UCSD-AML1 (cell line): ENCODE results near the gene PLXNA4.

ENCODE experiments used
- DNase-seq: peaks from one replicate; lab custom pipeline; 2025; ENCODE audit not compliant: unreplicated experiment; lab: John Stamatoyannopoulos, UW

PLXNA4 gene

DNA sequence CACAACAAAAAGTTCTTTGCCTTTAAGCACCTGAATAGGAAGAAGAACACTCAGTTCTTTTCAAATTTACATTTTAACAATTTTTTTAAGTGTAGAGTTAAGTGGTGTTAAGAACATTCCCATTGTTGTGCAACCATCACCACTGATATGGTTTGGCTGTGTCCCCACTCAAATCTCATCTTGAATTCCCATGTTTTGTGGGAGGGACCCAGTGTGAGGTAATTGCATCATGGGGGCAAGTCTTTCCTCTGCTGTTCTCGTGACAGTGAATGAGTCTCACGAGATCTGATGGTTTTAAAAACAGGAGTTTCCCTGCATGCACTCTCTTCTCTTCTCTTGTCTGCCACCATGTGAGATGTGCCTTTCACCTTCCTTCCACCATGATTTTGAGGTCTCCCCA is 155.7 kb downstream of the PLXNA4 start:
- DNase-seq, result no peak

DNA sequence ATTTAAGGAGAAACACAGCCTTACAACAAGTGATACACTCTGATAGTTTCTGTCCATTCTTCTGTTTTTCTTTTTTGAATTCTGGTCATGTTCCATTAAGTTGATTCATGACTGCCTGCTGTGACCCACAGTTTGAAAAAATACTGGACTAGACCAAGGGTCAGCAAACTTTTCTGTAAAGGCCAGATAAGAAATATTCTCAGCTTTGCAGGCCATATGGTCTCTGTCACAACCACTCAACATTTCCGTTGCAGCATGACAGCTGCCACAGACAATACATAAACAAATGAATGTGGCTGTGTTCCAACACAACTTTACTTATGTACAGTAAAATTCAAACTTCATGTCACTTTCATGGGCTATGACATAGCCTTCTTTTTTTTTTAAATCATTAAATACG is 156.7 kb downstream of the PLXNA4 start:
- DNase-seq, result no peak

DNA sequence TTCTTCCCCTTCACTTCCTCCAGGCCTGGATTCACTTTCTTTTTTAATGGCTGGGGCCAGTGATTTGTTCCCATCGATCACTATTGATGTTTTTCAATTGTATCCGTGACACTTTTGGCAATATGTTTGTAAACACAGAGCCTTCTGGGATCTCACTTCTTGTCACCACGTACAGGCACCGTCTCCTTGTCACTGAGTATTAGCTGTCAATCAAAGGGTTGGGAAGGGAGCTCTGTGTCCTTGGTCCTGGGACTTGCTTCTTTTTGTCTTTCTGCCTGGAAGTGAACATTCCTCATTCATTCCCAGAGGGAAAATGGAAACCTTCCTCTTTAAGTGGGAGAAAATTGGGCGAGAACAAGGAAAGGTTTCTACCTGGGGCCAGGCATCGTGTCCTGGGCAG is 157.4 kb downstream of the PLXNA4 start:
- no peak for DNase-seq

DNA sequence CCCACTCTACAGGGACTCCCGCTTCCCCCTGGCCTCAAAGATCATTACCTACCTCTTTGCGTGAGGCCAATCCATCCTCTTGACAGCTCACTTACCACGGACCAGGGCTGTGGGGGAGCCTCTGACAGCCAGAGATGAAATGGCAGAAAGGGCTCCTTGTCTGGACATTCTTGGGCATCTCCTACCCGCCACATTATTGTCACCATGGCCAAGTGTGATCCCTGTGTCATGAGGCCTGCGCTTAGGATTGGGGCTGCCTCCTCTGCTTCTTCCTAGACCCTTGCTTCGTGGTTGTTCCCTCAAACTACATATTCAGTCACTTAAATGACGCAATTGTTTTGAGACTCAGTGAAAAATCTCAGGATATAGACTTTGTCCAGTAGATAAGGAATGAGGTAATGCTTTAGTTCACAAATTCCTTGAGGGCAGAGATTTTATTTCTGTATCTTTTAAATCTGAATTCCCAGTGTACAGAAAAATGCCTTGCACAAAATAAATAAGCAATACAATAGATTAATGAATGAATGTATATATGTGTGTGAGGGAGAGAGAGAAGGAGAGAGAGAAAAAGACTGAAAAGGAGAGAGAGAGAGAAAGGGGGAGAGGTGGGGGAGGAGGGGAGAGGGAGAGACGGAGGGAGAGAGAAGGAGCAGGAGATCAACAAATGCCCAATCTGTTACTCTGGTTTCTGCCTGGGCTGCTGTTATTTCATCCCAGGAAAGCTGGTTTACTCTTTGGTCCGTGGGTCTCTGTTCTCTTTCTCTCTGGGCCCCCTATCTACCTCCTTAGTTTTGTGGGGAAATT is 159.0 kb downstream of the PLXNA4 start:
- DNase-seq, result no peak

DNA sequence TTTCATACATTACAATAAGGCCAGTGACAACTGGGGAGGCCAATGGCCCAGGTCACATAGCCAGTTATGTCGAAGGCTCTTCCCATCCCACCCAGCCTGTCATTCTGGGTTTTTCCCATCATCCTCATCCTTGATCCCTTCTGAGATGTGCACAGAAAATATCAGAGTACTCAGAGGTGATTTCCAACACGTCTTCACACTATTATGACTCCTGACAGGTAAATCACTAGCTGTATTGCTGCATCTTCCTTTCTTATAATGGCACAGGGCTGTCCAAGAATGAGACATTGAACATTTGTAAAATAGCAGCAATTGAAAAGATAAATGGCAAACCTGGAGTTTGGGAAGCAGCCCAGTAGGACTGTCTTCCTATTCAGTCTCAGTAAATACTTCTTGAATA is 159.9 kb downstream of the PLXNA4 start:
- DNase-seq, result no peak

DNA sequence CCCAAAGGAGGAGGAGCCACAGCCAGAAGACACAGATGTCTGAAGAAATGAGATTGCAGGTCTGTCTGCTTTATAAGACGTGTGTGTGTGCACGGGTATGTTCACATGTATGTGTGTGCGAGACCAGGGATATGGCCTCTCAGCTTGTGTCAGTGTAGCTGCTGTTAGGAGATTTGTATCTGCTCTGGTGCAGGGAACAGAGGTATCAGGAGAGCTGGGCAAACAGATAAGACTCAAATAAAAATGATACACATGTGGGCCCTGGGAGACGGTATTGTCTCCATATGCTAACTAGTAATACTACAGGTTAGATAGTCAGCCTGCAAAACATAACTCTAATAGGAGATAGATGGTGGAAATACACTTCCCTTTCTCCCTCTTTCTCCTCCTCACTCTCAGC is 161.0 kb downstream of the PLXNA4 start:
- DNase-seq, result no peak

DNA sequence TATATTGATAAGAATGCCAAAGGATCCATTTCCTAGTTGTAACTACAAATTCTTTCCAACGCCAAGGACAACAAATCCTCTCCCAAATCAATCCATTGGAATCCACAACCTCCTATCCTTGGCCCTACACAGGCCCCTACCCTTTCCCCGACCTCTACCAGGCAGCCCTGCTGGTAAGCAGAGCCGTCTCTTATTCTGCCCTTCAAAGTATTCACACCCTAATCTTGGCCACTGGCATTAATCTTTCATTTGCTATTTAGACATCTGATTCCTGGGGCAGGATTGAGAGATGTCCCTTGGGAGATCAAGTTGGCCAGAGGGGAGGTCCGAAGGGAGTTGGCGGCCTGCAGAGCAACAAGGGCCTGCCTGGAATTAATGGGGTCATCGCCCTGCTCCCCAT is 161.4 kb downstream of the PLXNA4 start:
- no peak for DNase-seq

DNA sequence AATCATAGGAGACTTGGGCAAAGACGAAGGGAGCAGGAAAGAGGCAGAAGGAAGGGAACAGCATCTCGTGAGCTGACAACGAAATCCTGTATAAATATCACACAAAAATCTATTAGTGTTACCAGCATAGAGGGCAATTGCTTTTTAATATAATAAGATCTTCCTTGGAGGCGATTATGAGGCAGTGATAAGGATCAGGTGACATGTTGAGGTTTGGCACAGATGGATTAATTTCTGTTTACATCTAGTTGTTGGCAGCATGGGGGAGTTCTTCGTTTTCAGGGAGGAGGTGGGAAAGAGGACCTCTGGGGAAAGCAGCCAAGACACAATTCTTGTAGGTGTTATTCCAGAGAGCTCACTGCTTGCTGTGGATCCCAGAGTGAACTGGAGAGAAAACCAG is 163.8 kb downstream of the PLXNA4 start:
- no peak for DNase-seq

DNA sequence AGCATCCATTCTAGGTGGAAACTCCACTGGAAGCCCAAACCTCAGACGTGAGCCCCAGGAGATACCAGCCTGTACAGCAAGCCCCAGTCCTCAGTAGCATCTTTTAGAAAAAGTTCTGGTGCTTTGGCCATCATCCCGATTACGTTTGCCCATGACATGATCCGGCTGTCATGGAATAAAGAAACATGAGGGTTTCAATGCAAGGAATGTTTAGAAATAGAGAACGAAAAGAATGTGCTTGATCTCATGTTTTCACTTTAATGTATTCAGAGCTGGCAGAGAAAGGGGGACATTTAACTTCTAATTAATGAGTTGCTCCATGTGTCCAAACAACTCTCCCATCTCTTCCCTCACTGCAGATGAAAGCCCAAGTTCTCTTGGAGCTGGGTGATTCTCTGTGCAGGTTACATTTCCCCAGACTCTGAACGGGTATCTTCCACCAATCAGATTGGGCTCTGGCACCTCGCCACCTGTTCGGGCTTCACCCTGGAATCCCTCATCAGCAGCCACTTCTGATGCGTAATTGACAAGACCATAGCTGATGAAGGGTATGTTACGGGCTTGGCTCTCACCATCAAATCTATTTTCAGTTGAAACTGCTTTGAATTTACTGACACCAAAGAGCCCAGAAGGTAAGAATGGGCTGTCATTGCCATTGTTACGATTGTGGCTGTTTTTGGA is 165.3 kb downstream of the PLXNA4 start:
- no peak for DNase-seq

DNA sequence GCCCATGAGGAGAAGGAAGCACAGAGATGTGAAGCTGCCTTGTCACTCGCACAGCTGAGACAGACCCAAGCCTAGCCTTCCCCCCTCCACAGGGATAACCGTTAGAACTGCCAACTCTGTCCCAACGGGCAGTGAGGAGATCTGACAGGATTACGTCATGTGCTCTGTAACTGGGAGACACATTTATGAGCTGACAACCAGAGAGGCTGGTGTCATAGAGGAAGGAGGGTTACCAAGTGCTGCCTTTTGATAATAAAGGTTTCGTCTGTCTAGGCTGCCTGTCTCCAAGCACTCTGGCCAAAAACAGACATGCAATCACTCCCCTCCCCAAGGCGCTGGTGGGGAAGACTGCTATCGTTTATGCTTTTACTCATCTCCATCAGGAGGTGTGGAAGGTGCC is 165.9 kb downstream of the PLXNA4 start:
- DNase-seq, result peak; percentile 28

DNA sequence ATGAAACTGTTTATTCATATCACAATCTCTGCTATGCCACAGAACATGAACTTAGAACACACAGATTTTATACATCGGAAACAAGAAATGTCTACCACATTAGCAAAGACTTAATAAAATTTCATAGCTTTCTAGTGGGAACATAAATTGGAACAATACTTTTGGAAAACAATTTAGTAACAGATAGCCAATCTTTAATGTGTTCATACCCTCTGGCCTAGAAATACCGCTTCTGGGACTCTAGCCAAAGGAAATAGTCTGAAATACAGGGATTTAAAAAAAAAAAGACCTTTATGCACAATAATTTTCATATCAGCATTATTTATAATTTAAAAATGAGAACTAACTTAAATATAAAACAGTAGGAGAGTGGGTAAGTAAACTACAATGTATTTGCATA is 168.5 kb downstream of the PLXNA4 start:
- DNase-seq, result no peak

DNA sequence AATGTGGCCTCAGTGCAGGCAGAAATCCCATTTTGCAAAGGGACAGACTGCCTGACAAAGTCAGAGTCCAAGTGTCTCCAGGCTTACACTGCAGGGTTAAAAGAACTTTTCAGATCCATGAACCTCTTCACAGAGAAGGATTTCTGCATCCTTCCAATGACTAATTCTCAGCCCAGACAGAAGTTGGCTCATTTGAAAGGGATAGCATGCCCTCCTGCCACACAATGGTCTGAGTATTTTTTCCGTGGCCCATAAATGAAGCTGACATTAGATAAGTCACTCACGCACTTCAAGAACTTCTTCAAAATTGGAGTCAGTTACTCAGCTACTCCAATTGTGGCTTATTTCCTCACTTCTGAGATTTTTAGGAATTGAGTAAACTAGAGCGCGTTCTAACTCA is 170.2 kb downstream of the PLXNA4 start:
- DNase-seq, result no peak

DNA sequence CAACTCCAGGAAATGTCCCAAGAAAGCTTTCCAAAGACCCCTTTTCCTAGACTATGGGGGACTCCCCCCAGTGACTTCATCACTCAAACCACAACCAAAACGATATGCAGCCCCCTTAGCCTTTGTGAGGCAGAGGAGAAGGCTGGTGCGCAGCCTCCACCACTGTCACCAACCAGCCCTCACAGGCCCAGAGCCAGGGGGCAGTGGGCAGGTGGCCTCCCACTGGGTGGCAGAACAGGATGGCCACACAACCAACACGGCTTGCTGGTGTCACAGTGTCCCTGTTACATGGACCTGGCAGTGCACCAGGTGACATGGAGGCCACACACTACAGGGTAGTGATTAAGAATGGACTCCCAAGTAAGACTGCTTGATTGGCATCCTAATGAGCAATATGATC is 172.0 kb downstream of the PLXNA4 start:
- DNase-seq, result no peak

DNA sequence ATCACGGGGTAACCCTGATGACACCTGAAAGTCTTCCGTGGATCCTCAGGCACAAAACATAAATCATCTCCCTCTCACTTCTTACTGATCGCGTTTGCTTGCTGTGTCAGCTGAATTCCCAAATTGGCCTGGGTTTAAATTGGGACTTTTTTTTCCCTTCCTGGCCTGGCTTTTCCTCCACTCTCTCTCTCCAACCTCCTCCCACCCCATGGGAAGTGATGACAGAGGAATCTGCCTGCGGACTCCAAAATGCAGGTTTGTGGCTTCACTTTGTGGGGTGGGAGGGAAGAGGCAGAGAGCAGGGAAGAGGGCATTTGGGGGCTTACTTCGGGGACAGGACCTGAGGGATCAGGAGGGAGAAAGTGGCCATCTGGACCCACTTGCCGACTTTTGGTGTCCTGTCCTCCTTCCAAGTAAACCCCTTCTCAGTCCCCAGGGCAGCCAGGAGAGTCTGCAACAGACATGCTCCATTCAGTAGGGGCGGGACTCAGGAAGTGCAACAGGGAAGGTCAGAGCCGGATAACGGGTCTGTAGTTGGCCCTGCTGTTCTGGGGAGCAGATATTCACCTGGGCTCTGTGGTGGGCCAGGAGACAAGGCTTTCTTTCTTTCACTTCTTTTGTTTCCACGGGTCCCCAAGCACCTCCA is 172.7 kb downstream of the PLXNA4 start:
- DNase-seq, result no peak

DNA sequence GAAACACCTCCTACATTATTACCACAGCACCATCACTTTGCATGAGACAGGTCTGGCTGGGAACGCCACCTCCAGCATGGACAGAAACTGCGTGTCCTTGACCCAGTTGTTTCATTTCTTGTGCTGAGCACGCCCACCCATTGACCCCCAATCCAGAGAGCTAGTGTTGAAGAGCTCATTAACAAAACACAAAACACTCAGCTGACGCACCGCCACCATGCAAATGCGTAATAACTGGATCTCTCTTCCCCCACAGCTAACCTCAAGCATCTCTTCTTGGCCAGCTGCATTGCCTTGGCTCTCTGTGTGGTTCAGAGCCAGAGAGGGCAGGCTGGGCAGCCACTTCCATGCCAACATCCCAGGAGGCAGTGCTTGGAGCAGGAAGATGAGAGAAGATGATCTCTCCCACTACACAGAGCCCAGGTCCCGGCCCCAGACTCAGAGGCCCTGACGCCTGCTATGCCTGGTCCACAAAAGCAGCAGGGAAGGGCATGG is 173.5 kb downstream of the PLXNA4 start:
- no peak for DNase-seq

DNA sequence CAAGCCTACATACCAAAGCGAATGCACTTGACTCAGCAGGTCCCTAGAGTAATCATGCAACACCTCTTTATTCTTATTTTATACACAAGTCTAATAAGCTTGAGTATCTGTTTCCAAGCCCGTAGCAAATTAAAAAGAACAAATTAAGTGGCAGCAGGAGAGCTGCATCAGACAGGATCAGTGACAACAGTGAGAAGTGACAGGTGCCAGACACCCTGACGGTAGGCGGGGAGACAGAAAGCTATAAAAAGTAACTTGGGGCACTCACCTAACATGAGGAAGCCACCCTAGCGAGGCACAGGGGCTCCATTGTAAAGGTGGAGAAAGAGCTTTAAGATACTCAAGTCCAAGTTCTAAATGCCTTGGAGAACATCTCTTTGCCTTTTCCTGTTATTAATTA is 174.2 kb downstream of the PLXNA4 start:
- no peak for DNase-seq

DNA sequence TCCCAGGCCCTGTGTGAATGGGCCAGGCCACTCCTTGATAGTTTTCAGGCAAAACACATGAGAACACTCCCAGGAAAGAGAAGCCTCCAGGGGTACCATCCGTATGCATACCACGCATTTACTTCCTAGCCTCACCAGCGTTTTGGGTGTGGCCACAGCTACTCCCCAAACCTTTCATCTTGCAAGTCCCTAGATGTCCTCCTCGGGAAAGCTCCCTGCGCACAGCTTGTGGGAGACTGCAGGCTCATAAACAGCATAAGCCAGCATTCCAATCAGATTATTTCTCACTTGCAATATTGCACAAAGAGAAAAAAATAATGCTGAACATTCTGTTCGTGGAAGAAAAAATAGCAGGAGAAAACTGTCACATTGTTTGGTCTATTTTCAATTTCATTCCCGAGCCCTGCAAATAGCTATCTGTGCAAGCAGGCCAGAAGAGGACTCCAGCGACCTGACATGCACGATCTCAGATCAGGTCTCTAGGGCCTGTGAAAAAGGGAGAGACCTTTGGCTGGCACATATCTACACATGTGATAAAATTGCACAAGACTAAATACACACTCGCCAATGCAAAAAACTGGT is 175.6 kb downstream of the PLXNA4 start:
- DNase-seq, result no peak

DNA sequence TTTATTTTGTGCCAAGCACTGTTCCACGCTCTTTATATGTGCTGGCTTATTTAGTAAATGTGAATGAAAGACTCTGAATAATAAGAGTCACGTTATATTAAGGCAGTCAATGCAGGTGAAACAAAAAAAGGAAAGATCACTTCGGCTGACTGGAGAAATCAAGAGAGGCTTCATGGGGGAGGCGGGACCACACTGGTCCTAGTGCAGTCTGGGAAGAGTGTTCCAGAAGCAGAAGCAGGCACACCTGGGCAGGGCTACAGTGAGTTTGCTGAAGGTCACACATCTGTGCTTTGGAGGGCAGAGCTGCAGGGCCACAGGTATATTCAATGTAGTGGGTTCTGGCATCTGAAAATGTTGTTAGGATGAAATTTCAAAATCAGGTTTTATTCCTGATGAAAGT is 176.9 kb downstream of the PLXNA4 start:
- DNase-seq, result no peak

DNA sequence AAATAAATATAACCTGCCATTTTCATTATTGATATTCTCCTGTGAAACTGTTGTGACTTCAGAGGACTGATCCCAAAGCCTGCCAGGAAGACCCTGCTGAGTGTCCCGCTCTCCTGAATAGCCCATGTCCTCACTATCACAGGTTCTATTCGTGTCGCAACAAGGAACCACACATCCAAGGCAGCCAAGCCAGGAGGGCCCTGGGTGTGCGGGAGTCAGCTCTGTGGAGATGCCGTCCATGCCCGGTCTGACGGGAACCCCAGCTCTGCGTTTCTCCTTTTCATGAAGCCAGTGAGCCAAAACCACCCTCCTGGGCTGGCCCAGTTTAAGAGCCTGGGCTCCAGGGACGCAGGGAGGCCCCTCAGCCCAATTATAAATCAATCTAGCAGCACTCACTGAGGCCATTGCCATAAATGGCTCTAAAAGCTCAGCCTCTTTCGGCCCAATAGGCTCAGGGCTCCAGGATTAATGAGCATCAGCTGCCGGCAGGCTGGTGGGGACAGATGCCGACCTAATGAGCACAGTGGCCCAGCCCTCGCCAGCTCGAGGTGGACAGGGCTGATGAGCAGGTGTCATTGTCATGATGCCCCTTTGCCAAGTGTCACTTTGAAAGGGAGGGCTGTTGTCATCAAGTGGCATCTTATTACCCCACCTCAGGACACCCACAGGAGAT is 177.9 kb downstream of the PLXNA4 start:
- no peak for DNase-seq

DNA sequence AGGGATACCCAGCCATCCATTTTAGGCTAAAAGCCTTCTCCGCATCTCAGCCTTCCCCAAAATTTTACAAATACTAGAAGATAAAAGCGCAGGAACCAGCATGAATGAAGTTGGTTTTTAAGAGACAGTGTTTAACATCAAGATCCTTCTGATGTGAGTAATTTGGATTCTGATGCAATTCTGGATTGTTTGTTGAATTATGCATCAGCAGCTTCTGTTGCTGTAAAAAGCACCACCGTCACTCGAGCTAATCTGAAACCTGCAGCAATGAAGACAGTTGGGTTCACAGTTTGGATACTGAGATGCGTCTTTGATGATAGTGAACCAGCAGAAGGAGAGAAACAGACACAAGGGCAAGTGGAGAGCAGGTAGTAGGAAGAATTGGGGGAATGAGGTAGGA is 179.2 kb downstream of the PLXNA4 start:
- no peak for DNase-seq

DNA sequence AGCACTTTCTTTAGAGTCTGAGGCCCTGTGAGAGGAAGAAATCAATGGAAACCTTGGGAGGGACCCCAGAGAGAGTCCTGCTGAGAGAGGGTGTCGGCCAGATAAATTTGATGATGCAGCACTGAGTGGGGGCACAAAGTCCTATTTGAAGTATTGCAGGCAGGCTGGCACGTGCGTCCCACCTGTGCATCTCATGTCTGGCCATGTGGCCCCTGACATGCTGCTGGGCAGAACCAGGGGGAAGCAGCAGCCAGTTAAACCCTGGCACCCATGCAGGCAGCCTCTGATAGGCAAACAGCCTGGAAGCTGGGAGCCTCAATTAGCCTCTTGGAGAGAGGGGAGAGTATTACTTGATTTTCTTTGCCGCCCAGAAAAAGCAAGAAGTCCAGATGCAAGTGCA is 180.9 kb downstream of the PLXNA4 start:
- DNase-seq, result no peak
